ENCODE results near the gene OLR1.

DNA sequence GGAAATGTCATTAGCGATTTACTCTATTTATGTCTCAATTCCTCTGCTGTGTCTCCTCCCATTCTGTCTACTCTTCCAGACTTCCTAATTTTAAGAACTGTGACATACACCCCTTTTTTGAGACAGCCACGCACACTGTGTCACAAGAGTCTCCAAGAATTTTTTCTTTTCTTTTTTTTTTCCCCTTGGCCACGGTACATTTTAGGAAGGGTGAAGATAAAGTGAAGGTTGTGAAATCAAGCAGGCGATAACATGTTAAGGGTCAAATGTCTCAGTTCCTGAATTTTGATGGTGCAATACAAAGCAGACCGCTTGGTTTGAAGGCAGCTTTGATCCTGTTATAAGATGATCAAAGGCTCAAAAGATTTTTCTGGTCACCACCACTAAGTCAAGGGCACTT is 4.3 kb downstream of the OLR1 start:
- TF ChIP-seq POLR2AphosphoS5 (IDR thresholded peaks at IDR 0.05; ENCODE audit: low read depth, low read length) (no peak), TAF1 (IDR thresholded peaks at IDR 0.05; ENCODE audit: borderline replicate concordance, low read depth, low read length) (no peak)

Data from GM12892 (cell line).